SH-SY5Y (cell line): Measurements from ENCODE around the gene CDK14.

Source experiments
- GATA2 ChIP-seq: IDR thresholded peaks from 2 replicates; pipeline ENCODE4 v1.6.1; 2011; ENCODE audit warnings: mild to moderate bottlenecking, low read depth, low read length
- GATA3 ChIP-seq: IDR thresholded peaks from 2 replicates; pipeline ENCODE4 v1.6.1; 2011; ENCODE audit warnings: low read depth, mild to moderate bottlenecking, low read length, moderate library complexity

GRCh38 chr7:90624225-90624911 lies 28.2 kb downstream of the CDK14 start:
- TF ChIP-seq GATA3 (no peak), GATA2 (no peak)
